Activated naive CD8-positive, alpha-beta T cell treated with anti-CD3 and anti-CD28 coated beads, Interleukin-2, amount 50 U/mL, for 16 hours (primary cell): ENCODE results near the gene EXOC6B.

Experiments
- DNase-seq: peaks from one replicate; pipeline ENCODE4 v3.0.0-alpha.2; 2020; ENCODE audit warnings: low read depth, low spot score

EXOC6B gene

GRCh38 chr2:72793798-72794440, 31.9 kb downstream of the EXOC6B start:
- no peak for DNase-seq

GRCh38 chr2:72789241-72789640, 36.6 kb downstream of the EXOC6B start:
- DNase-seq, result no peak

DNA sequence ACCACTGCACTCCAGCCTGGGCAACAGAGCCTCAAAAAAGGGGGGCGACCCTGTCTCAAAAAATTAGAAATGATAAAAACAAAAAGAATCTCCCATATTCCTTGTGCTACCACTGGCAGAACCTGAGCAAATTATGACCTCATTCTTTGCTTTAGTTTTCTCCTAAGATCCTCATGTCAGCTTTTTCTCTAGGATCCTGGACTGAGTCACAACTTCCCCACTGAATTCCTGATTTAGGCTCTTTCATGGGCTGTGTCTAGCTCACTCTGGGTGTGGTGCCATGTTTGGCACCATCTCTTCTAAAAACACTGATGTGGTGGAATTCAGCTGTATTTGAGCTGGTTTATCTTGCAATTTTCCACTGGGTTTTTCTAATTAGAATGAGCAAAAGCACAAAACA, 37.1 kb downstream of the EXOC6B start:
- DNase-seq, result no peak

- no peak for DNase-seq
These were observed 40.3 kb downstream of the EXOC6B start for GRCh38 chr2:72785517-72785916.

DNA sequence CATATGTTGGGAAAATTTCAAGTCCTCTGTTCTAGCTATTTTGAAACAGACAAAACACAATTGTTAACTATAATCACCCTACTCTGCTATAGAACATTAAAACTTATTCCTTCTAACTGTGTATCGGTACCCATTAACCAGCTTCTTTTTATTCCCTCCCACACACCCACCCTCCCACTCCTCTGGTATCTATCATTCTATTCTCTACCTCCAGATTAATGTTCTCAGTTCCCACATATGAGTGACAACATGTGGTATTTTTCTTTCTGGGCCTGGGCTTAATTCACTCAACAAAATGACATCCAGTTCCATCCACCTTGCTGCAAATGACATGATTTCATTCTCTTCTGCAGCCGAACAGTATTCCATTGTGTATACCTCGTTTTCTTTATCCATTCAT, 43.3 kb downstream of the EXOC6B start:
- DNase-seq, result no peak

- DNase-seq, result no peak
These were observed 44.4 kb downstream of the EXOC6B start for GRCh38 chr2:72781480-72781879.

GRCh38 chr2:72780477-72780876, 45.4 kb downstream of the EXOC6B start:
- DNase-seq, result no peak

- no peak for DNase-seq
These were observed 46.3 kb downstream of the EXOC6B start for GRCh38 chr2:72779495-72779894.

- no peak for DNase-seq
These were observed 47.4 kb downstream of the EXOC6B start for GRCh38 chr2:72778410-72778809.

- peak; percentile 20 for DNase-seq
These were observed 54.9 kb downstream of the EXOC6B start for GRCh38 chr2:72770879-72771461.

GRCh38 chr2:72765997-72766609, 59.7 kb downstream of the EXOC6B start:
- DNase-seq, result no peak

DNA sequence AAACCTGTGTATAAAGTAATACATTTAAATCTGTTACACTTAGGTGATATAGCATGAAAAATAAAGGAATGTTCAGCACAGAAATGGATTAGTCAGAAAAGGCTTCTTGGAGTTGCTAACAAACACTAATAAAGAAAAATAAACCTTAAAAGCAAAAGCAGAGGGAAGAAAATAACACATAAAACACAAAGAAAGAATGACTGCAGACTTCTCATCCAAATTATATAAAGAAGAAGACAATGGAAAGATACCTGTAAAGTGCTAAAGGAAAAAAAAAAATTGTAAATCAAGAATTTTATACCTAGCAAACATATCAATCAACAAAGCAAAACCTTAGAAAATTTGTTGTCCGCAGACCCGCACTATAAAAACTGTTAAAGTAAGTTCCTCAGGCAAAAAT, 63.6 kb downstream of the EXOC6B start:
- DNase-seq, result no peak

GRCh38 chr2:72759755-72760154, 66.1 kb downstream of the EXOC6B start:
- no peak for DNase-seq

DNA sequence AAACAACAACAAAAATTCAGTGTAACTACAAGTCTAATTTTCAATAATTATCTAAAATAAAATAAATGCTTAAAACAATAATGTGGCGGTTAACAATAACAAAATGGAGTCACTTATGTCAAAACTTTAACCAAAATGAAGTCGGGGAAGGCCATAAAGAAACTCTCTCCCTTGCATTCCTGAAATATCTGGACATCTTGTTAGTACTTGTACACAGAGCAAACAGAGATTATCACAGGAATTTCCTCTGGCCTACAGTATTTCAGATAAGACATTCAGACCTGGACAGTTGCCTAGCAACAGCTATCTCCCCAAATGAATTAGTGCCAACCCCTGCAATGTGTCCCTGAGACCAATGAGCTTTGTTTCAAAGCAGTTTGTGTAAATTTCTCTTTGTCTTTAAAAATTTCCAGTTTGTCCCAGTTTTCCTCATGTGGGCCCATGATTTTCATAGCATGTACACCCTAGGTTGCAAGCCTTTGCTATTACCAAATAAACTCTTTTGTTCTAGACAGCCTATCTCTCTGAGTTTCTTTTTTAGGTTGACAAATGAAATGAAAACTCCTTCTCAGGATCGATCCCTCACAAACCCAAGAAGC, 68.6 kb downstream of the EXOC6B start:
- DNase-seq, result no peak

GRCh38 chr2:72755647-72756423, 70.0 kb downstream of the EXOC6B start:
- DNase-seq, result no peak

- no peak for DNase-seq
These were observed 71.1 kb downstream of the EXOC6B start for GRCh38 chr2:72754628-72755320.

DNA sequence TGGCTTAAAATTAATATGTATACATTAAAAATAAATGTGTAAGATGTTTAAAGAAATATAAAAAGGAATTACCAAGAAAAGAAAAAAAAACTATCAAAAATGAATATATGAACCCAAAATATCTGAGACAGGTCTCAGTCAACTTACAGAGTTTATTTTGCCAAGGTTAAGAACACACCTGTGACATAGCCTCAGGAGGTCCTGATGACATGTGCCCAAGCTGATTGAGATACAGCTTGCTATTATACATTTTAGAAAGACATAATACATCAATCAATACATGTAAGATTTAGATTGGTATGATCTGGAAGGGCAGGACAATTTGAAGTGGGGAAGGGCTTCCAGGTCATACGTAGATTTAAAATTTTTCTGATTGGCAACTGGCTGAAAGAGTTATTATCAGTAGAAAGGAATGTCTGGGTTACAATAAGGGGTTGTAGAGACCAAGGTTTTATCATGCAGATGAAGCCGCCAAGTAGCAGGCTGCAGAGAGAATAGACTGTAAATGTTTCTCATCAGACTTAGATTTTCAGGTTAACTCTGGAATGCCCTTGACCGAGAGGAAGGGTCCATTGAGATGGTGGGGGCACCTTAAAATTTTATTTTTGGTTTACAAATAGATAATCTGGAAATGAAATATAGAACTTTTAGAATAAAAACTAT, 74.7 kb downstream of the EXOC6B start:
- no peak for DNase-seq

DNA sequence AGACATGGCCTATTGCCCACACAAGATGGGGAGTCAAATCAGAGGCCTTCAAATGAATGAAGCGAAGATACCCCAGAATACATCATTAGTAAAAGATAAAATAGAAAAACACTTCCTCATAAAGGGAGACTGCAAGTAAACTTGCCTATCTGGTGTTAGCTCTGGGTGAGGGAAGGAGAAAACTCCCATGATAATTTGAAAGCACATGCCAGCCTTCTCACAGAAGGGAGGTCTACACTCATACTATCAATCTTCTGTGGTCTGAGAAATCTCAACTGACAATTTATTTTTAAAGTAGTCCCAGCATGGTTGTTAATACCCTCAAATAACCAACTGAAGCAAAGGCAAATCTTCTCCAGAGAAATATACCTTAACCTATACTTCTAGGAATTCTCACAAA, 75.4 kb downstream of the EXOC6B start:
- DNase-seq, result no peak

GRCh38 chr2:72747344-72747743, 78.5 kb downstream of the EXOC6B start:
- DNase-seq, result no peak

DNA sequence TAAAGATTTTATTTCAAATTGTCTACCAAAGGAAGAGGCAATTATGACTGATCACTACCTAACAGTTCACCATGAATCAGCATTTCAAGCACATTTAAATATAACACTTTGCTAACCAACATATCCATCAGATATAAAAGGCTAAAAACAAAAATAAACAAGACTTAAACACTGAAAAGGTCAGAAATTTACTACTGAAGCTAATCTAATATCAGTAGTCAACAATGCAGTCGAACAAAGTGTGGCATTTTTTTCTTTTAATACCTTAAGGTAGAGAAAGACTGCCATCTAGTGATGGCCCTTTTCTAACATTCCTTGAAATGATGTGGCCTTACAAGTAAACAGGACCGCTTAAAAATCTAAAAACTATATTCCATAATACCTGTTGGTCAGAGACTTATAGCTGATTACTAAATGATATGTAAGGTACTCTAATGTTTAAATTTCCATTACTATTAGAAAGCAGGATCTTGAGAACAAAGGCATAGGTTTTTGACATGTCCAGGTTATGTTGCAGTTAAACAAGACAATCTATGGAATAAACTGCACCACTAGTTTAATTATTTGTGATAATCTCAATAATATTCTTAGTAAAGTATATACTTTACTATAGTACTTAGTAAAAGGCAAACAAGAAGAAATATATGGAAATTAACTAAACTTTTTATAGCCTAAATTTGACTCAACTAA, 80.0 kb downstream of the EXOC6B start:
- DNase-seq, result no peak
